C4-2B (cell line): ENCODE measurements around the gene RASEF.

Source experiments
- CTCF ChIP-seq: fragments of 450-650 bp; conservative IDR thresholded peaks from 2 replicates; pipeline ENCODE4 v1.5.1; 2017; ENCODE audit warnings: mild to moderate bottlenecking
- ZFX ChIP-seq: fragments of 450-650 bp; IDR thresholded peaks from 2 replicates; pipeline ENCODE4 v1.6.1; 2017

DNA sequence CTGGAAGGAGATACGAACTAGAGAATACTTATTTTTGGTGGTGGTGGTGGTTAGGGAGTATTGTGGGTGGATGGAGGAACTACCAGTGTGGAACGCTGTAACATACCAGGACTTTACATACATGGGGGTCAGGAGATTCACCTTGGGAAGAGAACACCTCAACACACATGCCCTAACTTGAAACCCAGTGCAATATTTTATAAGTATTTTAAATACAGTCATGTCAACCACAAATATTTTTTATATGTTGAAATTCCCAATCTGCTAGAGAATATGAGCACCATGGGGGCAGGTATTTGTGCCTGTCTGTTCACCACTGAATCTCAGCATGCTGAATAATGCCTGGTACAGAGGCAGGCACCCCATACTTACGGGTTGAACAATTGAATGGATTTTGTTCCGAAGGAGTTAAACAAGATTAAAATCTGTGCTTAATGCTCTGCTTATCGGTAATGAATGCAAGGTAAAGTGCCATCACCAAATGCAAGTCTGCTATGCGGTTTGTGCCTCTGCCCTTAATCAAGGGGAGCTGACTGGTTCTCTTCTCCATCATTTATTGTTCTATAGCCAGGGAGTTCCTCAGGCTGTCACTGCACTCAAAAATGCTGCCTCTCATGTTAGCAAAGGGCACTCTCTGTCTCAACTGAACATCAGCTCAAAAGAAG is 65.3 kb downstream of the RASEF start:
- TF ChIP-seq CTCF (no peak), ZFX (no peak)
